GM19438 (cell line): ENCODE data around the gene THUMPD3.

ENCODE experiments used
- ATAC-seq: cut with Tn5 transposase; IDR thresholded peaks from one replicate; pipeline ENCODE4 v1.9.1; 2021; ENCODE audit warnings: low read depth; ENCODE audit not compliant: unreplicated experiment

The THUMPD3 gene

GRCh38 chr3:9415485-9416138 lies 52.8 kb downstream of the THUMPD3 start:
- no peak for ATAC-seq

- ATAC-seq, result no peak
These were observed 53.4 kb downstream of the THUMPD3 start for GRCh38 chr3:9416139-9416780.

- no peak for ATAC-seq
These were observed 58.1 kb downstream of the THUMPD3 start for GRCh38 chr3:9420850-9421549.

GRCh38 chr3:9422712-9423424 lies 60.0 kb downstream of the THUMPD3 start:
- no peak for ATAC-seq

- no peak for ATAC-seq
These were observed 65.6 kb downstream of the THUMPD3 start for GRCh38 chr3:9428411-9428810.

GRCh38 chr3:9430733-9431132 lies 67.9 kb downstream of the THUMPD3 start:
- ATAC-seq, result no peak

- ATAC-seq, result no peak
These were observed 71.0 kb downstream of the THUMPD3 start for GRCh38 chr3:9433627-9434521.

- ATAC-seq, result no peak
These were observed 72.5 kb downstream of the THUMPD3 start for GRCh38 chr3:9435316-9435715.
